T-helper 2 cell treated with Interferon-gamma antibody and Interleukin-4, amounts not matched to agents 5 μg/mL and 100 μg/mL, for 36 hours (primary cell): Measurements from ENCODE around the gene LONRF3.
"Not testable (repeated sequence)": the region's sequence is repeated elsewhere in the genome, so short reads cannot be mapped to it uniquely, and the experiment has no call there.

Source experiments
- DNase-seq: peaks from one replicate; pipeline ENCODE4 v3.0.0; 2021; ENCODE audit warnings: low spot score
- H3K27ac Mint-ChIP-seq: one replicate; pipeline ENCODE4 v1.8.0; 2021; ENCODE audit warnings: mild to moderate bottlenecking, mixed read lengths
- H3K27me3 Mint-ChIP-seq: one replicate; pipeline ENCODE4 v1.8.0; 2021; ENCODE audit warnings: low read depth, mixed read lengths
- H3K36me3 Mint-ChIP-seq: one replicate; pipeline ENCODE4 v1.8.0; 2021; ENCODE audit warnings: low read depth, mixed read lengths
- H3K4me1 Mint-ChIP-seq: one replicate; pipeline ENCODE4 v1.8.0; 2021; ENCODE audit warnings: low read depth, mixed read lengths
- H3K4me3 Mint-ChIP-seq: one replicate; pipeline ENCODE4 v1.8.0; 2022; ENCODE audit warnings: mild to moderate bottlenecking, moderate library complexity, mixed read lengths
- H3K9me3 Mint-ChIP-seq: one replicate; pipeline ENCODE4 v1.8.0; 2021; ENCODE audit warnings: mixed read lengths

Gene LONRF3

GRCh38 chrX:119007189-119007770 lies 32.9 kb downstream of the LONRF3 start:
- Mint-ChIP-seq H3K36me3 (no peaks in the 10 kb centered on the region), H3K27me3 (no peaks in the 10 kb centered on the region), H3K27ac (no peak overlapping the region), H3K4me3 (no peak overlapping the region), H3K4me1 (no peaks in the 10 kb centered on the region), H3K9me3 (no peaks in the 10 kb centered on the region)
- no peak for DNase-seq

- Mint-ChIP-seq H3K36me3 (no peaks in the 10 kb centered on the region), H3K27ac (no peak overlapping the region), H3K9me3 (no peaks in the 10 kb centered on the region), H3K4me3 (no peak overlapping the region), H3K27me3 (no peaks in the 10 kb centered on the region), H3K4me1 (no peaks in the 10 kb centered on the region)
- no peak for DNase-seq
Measured at GRCh38 chrX:119008110-119008744, 33.8 kb downstream of the LONRF3 start.

- no peak overlapping the region for H3K27ac Mint-ChIP-seq
- no peaks in the 10 kb centered on the region for H3K36me3 Mint-ChIP-seq
- H3K4me3 Mint-ChIP-seq = no peak overlapping the region
- H3K9me3 Mint-ChIP-seq = no peaks in the 10 kb centered on the region
- no peaks in the 10 kb centered on the region for H3K4me1 Mint-ChIP-seq
- no peaks in the 10 kb centered on the region for H3K27me3 Mint-ChIP-seq
- no peak for DNase-seq
Measured at GRCh38 chrX:119009071-119009470, 34.7 kb downstream of the LONRF3 start.

- Mint-ChIP-seq H3K27me3 (no peaks in the 10 kb centered on the region), H3K9me3 (no peaks in the 10 kb centered on the region), H3K4me3 (no peak overlapping the region), H3K27ac (no peak overlapping the region), H3K36me3 (no peaks in the 10 kb centered on the region), H3K4me1 (peaks cover 4% of the 10 kb centered on the region)
- DNase-seq = no peak
Measured at GRCh38 chrX:119010491-119010890, 36.1 kb downstream of the LONRF3 start.

GRCh38 chrX:119013164-119013563 lies 38.7 kb downstream of the LONRF3 start:
- Mint-ChIP-seq H3K4me3 (no peak overlapping the region), H3K27me3 (no peaks in the 10 kb centered on the region), H3K9me3 (no peaks in the 10 kb centered on the region), H3K27ac (no peak overlapping the region), H3K4me1 (peaks cover 8% of the 10 kb centered on the region), H3K36me3 (no peaks in the 10 kb centered on the region)
- DNase-seq = no peak

- DNase-seq = peak; percentile 18
Measured at GRCh38 chrX:119015407-119016237, 41.2 kb downstream of the LONRF3 start.

GRCh38 chrX:119017077-119017476 lies 42.7 kb downstream of the LONRF3 start:
- Mint-ChIP-seq H3K36me3 (no peaks in the 10 kb centered on the region), H3K9me3 (no peaks in the 10 kb centered on the region)

More at GRCh38 chrX:119015407-119016237, 41.2 kb downstream of the LONRF3 start:
- H3K9me3 Mint-ChIP-seq = no peaks in the 10 kb centered on the region
- H3K27me3 Mint-ChIP-seq = no peaks in the 10 kb centered on the region
- no peak overlapping the region for H3K27ac Mint-ChIP-seq
- H3K36me3 Mint-ChIP-seq = no peaks in the 10 kb centered on the region
- no peak overlapping the region for H3K4me3 Mint-ChIP-seq
- H3K4me1 Mint-ChIP-seq = peaks cover 8% of the 10 kb centered on the region

GRCh38 chrX:119025900-119026299 lies 51.5 kb downstream of the LONRF3 start:
- Mint-ChIP-seq H3K27ac (no peak overlapping the region), H3K27me3 (no peaks in the 10 kb centered on the region), H3K4me3 (no peak overlapping the region), H3K9me3 (no peaks in the 10 kb centered on the region), H3K4me1 (no peaks in the 10 kb centered on the region), H3K36me3 (no peaks in the 10 kb centered on the region)
- DNase-seq = no peak

More at GRCh38 chrX:119017077-119017476, 42.7 kb downstream of the LONRF3 start:
- Mint-ChIP-seq H3K4me1 (peaks cover 8% of the 10 kb centered on the region), H3K27me3 (no peaks in the 10 kb centered on the region), H3K27ac (no peak overlapping the region), H3K4me3 (no peak overlapping the region)
- no peak for DNase-seq

- H3K36me3 Mint-ChIP-seq = not testable (repeated sequence)
Measured at GRCh38 chrX:119026344-119026743, 51.9 kb downstream of the LONRF3 start.

GRCh38 chrX:119027960-119028732 lies 53.7 kb downstream of the LONRF3 start:
- H3K4me1 Mint-ChIP-seq, H3K36me3 Mint-ChIP-seq, H3K27me3 Mint-ChIP-seq, DNase-seq, H3K4me3 Mint-ChIP-seq, H3K9me3 Mint-ChIP-seq, H3K27ac Mint-ChIP-seq: not testable (repeated sequence)

More at GRCh38 chrX:119026344-119026743, 51.9 kb downstream of the LONRF3 start:
- not testable (repeated sequence) for H3K4me3 Mint-ChIP-seq, H3K9me3 Mint-ChIP-seq, DNase-seq, H3K27me3 Mint-ChIP-seq, H3K27ac Mint-ChIP-seq, H3K4me1 Mint-ChIP-seq

- no peak for DNase-seq
- H3K4me3 Mint-ChIP-seq = no peak overlapping the region
- no peaks in the 10 kb centered on the region for H3K9me3 Mint-ChIP-seq
- no peaks in the 10 kb centered on the region for H3K36me3 Mint-ChIP-seq
- H3K27me3 Mint-ChIP-seq = no peaks in the 10 kb centered on the region
- no peak overlapping the region for H3K27ac Mint-ChIP-seq
- no peaks in the 10 kb centered on the region for H3K4me1 Mint-ChIP-seq
Measured at GRCh38 chrX:119028733-119029330, 54.4 kb downstream of the LONRF3 start.

GRCh38 chrX:119029656-119030055 lies 55.2 kb downstream of the LONRF3 start:
- H3K36me3 Mint-ChIP-seq, H3K4me1 Mint-ChIP-seq, DNase-seq, H3K9me3 Mint-ChIP-seq, H3K4me3 Mint-ChIP-seq, H3K27me3 Mint-ChIP-seq, H3K27ac Mint-ChIP-seq: not testable (repeated sequence)

GRCh38 chrX:119030990-119031389 lies 56.6 kb downstream of the LONRF3 start:
- Mint-ChIP-seq H3K4me1 (no peaks in the 10 kb centered on the region), H3K27ac (no peak overlapping the region), H3K4me3 (no peak overlapping the region), H3K9me3 (no peaks in the 10 kb centered on the region), H3K27me3 (no peaks in the 10 kb centered on the region), H3K36me3 (no peaks in the 10 kb centered on the region)
- no peak for DNase-seq
